Stimulated activated CD4-positive, alpha-beta T cell treated with anti-CD3 and anti-CD28 coated beads, TNF-alpha, amount 100 ng/mL, for 4 hours (primary cell): ENCODE measurements around the gene SCAANT1.

Experiments used
- DNase-seq, 3 experiments: peaks; one replicate each; pipeline ENCODE4 v3.0.0-alpha.2; 2020; ENCODE audit warnings: low read depth in 3 of 3

Gene SCAANT1

DNA sequence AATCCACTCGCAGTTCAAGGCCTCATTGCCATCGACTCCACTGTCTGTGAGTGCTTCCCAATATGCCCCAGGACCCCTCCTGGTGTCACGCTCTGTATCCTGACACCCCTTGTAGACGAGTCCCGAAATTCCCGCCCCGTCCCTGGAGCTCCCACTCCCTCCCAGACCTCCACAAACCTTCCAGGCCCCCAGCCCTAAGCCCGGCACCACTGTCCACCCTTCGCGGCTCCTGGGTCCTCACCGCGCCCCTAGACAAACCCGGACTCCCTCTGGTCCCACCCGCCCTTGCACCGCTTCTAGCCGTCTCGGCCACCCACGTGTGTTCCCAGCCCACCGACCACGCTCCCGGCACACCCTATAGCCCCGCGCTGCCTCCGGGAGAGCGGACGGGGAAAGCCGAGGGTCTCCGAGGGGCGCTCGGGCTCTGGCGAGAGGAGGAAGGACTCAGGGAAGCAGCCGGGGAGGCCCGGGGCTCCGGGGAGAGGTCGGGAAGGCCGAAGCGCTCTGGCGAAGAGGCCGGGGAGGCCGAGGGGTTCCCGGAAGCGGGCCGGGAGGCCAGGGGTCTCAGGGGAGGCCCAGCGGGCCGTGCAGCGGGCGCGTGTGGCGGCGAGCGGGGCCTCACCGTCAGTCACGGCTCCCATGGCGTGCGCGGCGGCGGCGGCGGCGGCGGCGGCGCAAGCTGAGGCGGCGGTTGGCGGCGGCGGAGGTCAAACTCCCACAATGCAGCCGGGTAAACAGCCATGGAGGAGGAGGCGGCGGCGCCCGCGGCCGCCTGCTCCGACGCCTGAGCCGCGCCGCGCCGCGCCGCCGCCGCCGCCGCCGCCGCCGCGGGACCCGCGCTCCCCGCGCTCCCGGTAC, 48.8 kb downstream of the SCAANT1 start, which contains the start of the genes ATXN7 and THOC7:
ATXN7 (plus strand) TSS at position 718 of the 858 bp plus-strand sequence. CDS start 48,732 bp downstream, outside the sequence.
THOC7 (minus strand) TSS at position 656 of the 858 bp plus-strand sequence; CDS start at position 641, 15 bp downstream.
- DNase-seq: peak; percentile 31 to 50 (median 44)

DNA sequence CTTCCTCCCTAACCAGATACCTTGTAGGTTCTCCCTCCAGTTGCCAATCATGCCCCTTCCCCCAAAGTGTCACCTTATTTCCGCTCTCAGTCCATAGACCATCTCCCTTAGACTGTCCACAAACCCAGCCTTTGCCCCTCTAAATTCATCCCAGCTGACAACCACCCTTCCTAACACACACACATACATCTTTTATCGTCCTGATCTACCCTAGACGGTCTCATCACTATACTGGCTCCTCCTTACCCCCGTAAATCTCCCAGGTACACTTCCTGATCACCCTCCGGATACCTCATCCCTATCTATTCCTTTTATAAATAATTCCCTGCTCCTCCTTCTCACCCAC, 49.4 kb downstream of the SCAANT1 start:
- DNase-seq: no peak
